IMR-90 (cell line): ENCODE measurements around the gene CREB5. TPM values are rescaled to one million over a fixed set of nuclear protein-coding genes. Genes with fewer than 3 reads are reported as not detected.

Experiments
- ATAC-seq: fragments of 200-7000 bp; cut with Tn5 transposase; 2 replicates; pipeline ENCODE4 v1.9.1; 2020; ENCODE audit warnings: low read depth, mild to moderate bottlenecking, moderate library complexity
- BruUV-seq: library from RNA; stranded (reverse); fragments of 400-500 nt; replicated peaks from 2 replicates; lab custom pipeline; 2021; lab: Mats Ljungman, UMichigan
- CTCF ChIA-PET: fragments of 300-600 bp; formaldehyde crosslinking; extraction: SDS; loops from one replicate; lab custom pipeline; 2021; ENCODE audit warnings: antibody characterized with exemption; lab: Yijun Ruan, JAX
- POLR2A ChIA-PET: fragments of 300-600 bp; sonication (Branson Sonifier 250); formaldehyde crosslinking; loops from one replicate; lab custom pipeline; 2022; ENCODE audit warnings: antibody characterized with exemption; ENCODE audit not compliant: unreplicated experiment; lab: Charles Lee
- DNase-seq: peaks from one replicate; pipeline ENCODE4 v3.0.0; 2013
- H2AFZ ChIP-seq: replicated peaks from 2 replicates; pipeline ENCODE3; 2013; ENCODE audit warnings: low read length, mild to moderate bottlenecking; ENCODE audit not compliant: poor library complexity
- H2AK5ac ChIP-seq: 2 replicates; pipeline ENCODE4 v1.6.1; 2013; ENCODE audit warnings: low read depth, low read length, inconsistent platforms
- H2AK9ac ChIP-seq: replicated peaks from 2 replicates; pipeline ENCODE3; 2013; ENCODE audit warnings: mild to moderate bottlenecking, low read depth, low read length, moderate library complexity; ENCODE audit not compliant: poor library complexity
- H2BK120ac ChIP-seq: 2 replicates; pipeline ENCODE4 v1.6.1; 2013; ENCODE audit warnings: low read depth, low read length, inconsistent platforms
- H2BK15ac ChIP-seq: 3 replicates; pipeline ENCODE4 v1.6.1; 2013; ENCODE audit warnings: low read depth, low read length, inconsistent platforms
- H2BK20ac ChIP-seq: 2 replicates; pipeline ENCODE4 v1.6.1; 2013; ENCODE audit warnings: low read depth, mild to moderate bottlenecking, inconsistent platforms, low read length, moderate library complexity
- H2BK5ac ChIP-seq: 2 replicates; pipeline ENCODE4 v1.6.1; 2013; ENCODE audit warnings: mild to moderate bottlenecking, low read depth, low read length, inconsistent platforms; ENCODE audit not compliant: poor library complexity, severe bottlenecking
- H3K14ac ChIP-seq: replicated peaks from 2 replicates; pipeline ENCODE4 v1.6.1; 2013; ENCODE audit warnings: low read depth, low read length, inconsistent platforms
- H3K18ac ChIP-seq: 2 replicates; pipeline ENCODE4 v1.6.1; 2013; ENCODE audit warnings: low read depth, low read length, control low read depth
- H3K23ac ChIP-seq: 2 replicates; pipeline ENCODE4 v1.6.1; 2013; ENCODE audit warnings: low read depth, low read length, inconsistent platforms
- H3K27ac ChIP-seq: 2 replicates; pipeline ENCODE4 v1.5.1; 2013; ENCODE audit warnings: mild to moderate bottlenecking, control low read depth, low read length; ENCODE audit not compliant: insufficient read depth
- H3K27me3 ChIP-seq: 2 replicates; pipeline ENCODE4 v1.6.1; 2013; ENCODE audit warnings: low read length; ENCODE audit not compliant: control insufficient read depth, insufficient read depth
- H3K36me3 ChIP-seq: 2 replicates; pipeline ENCODE4 v1.6.1; 2013; ENCODE audit warnings: low read length, mixed read lengths; ENCODE audit not compliant: control insufficient read depth, insufficient read depth
- H3K4ac ChIP-seq: 2 replicates; pipeline ENCODE4 v1.6.1; 2013; ENCODE audit warnings: low read depth, low read length, inconsistent platforms
- H3K4me1 ChIP-seq: 2 replicates; pipeline ENCODE4 v1.6.1; 2013; ENCODE audit warnings: low read length, mixed read lengths; ENCODE audit not compliant: control insufficient read depth, insufficient read depth
- H3K4me2 ChIP-seq: 2 replicates; pipeline ENCODE4 v1.6.1; 2013; ENCODE audit warnings: low read depth, mild to moderate bottlenecking, control low read depth, low read length, moderate library complexity
- H3K4me3 ChIP-seq: 2 replicates; pipeline ENCODE4 v1.5.1; 2013; ENCODE audit warnings: low read depth, mild to moderate bottlenecking, control low read depth, low read length, moderate library complexity; ENCODE audit not compliant: insufficient read depth
- H3K56ac ChIP-seq: 2 replicates; pipeline ENCODE4 v1.6.1; 2013; ENCODE audit warnings: low read length, inconsistent platforms; ENCODE audit not compliant: insufficient read depth; ENCODE audit errors: extremely low read depth
- H3K79me1 ChIP-seq, 2 experiments: 2 replicates each; pipeline ENCODE4 v1.6.1; 2013; ENCODE audit warnings: low read length in 2 of 2, inconsistent platforms in 1 of 2, low read depth in 1 of 2
- H3K9ac ChIP-seq: 2 replicates; pipeline ENCODE4 v1.6.1; 2013; ENCODE audit warnings: low read depth, low read length, control low read depth
- H3K9me1 ChIP-seq: 2 replicates; pipeline ENCODE4 v1.6.1; 2013; ENCODE audit warnings: low read length, inconsistent platforms; ENCODE audit not compliant: insufficient read depth
- H3K9me3 ChIP-seq: 2 replicates; pipeline ENCODE4 v1.6.1; 2013; ENCODE audit warnings: low read length; ENCODE audit not compliant: control insufficient read depth, insufficient read depth
- H4K20me1 ChIP-seq: 2 replicates; pipeline ENCODE4 v1.6.1; 2013; ENCODE audit warnings: low read length, inconsistent platforms; ENCODE audit not compliant: insufficient read depth
- H4K5ac ChIP-seq: 2 replicates; pipeline ENCODE4 v1.6.1; 2013; ENCODE audit warnings: mild to moderate bottlenecking, low read depth, low read length, control low read depth
- H4K8ac ChIP-seq, 2 experiments: 2 replicates each; pipeline ENCODE4 v1.6.1; 2013; ENCODE audit warnings: low read depth in 2 of 2, low read length in 2 of 2, control low read depth in 1 of 2, inconsistent platforms in 1 of 2
- H4K91ac ChIP-seq: 2 replicates; pipeline ENCODE4 v1.6.1; 2013; ENCODE audit warnings: low read depth, low read length, inconsistent platforms; ENCODE audit not compliant: insufficient read depth
- BHLHE40 ChIP-seq: fragments of 150-350 bp; IDR thresholded peaks from 2 replicates; pipeline ENCODE4 v1.6.1; 2016; ENCODE audit warnings: mild to moderate bottlenecking, low read depth, low read length
- CEBPB ChIP-seq: IDR thresholded peaks from 2 replicates; pipeline ENCODE4 v1.6.1; 2012; ENCODE audit warnings: low read depth, low read length, improper control_type of control experiment
- CHD1 ChIP-seq: IDR thresholded peaks from 2 replicates; pipeline ENCODE4 v1.6.1; 2012; ENCODE audit warnings: low read depth, low read length, improper control_type of control experiment
- CTCF ChIP-seq: conservative IDR thresholded peaks from 2 replicates; pipeline ENCODE4 v1.5.1; 2012; ENCODE audit warnings: mild to moderate bottlenecking, low read depth, low read length, improper control_type of control experiment
- ELK1 ChIP-seq: fragments of 150-350 bp; IDR thresholded peaks from 2 replicates; pipeline ENCODE4 v1.6.1; 2016; ENCODE audit warnings: low read depth, mild to moderate bottlenecking, low read length, moderate library complexity, borderline replicate concordance
- FOS ChIP-seq: fragments of 150-350 bp; IDR thresholded peaks from 2 replicates; pipeline ENCODE4 v1.6.1; 2016; ENCODE audit warnings: low read depth, low read length
- MAFK ChIP-seq: IDR thresholded peaks from 2 replicates; pipeline ENCODE4 v1.6.1; 2012; ENCODE audit warnings: low read depth, low read length, improper control_type of control experiment
- MAZ ChIP-seq: IDR thresholded peaks from 2 replicates; pipeline ENCODE4 v1.6.1; 2012; ENCODE audit warnings: low read depth, mild to moderate bottlenecking, low read length, improper control_type of control experiment, moderate library complexity, borderline replicate concordance
- MXI1 ChIP-seq: IDR thresholded peaks from 2 replicates; pipeline ENCODE4 v1.6.1; 2012; ENCODE audit warnings: low read depth, mild to moderate bottlenecking, low read length, moderate library complexity, borderline replicate concordance
- NFE2L2 ChIP-seq: fragments of 150-350 bp; IDR thresholded peaks from 2 replicates; pipeline ENCODE4 v1.6.1; 2016; ENCODE audit warnings: low read depth, mild to moderate bottlenecking, low read length
- POLR2A ChIP-seq: IDR thresholded peaks from 2 replicates; pipeline ENCODE4 v1.6.1; 2012; ENCODE audit warnings: mild to moderate bottlenecking, low read depth, low read length
- RAD21 ChIP-seq: IDR thresholded peaks from 2 replicates; pipeline ENCODE4 v1.6.1; 2012; ENCODE audit warnings: low read length, improper control_type of control experiment
- RCOR1 ChIP-seq: IDR thresholded peaks from 2 replicates; pipeline ENCODE4 v1.6.1; 2012; ENCODE audit warnings: mild to moderate bottlenecking, low read length, improper control_type of control experiment; ENCODE audit not compliant: insufficient replicate concordance
- RFX5 ChIP-seq: IDR thresholded peaks from 2 replicates; pipeline ENCODE4 v1.8.0; 2012; ENCODE audit warnings: low read depth, mild to moderate bottlenecking, low read length, moderate library complexity
- SMC3 ChIP-seq: fragments of 150-350 bp; IDR thresholded peaks from 2 replicates; pipeline ENCODE4 v1.6.1; 2016; ENCODE audit warnings: low read depth, mild to moderate bottlenecking, antibody characterized with exemption, low read length, moderate library complexity
- USF2 ChIP-seq: fragments of 150-350 bp; IDR thresholded peaks from 2 replicates; pipeline ENCODE4 v1.6.1; 2017; ENCODE audit warnings: mild to moderate bottlenecking, antibody characterized with exemption, low read length, low read depth
- WGBS, 2 experiments: methylation state at CpG; one replicate each; pipeline versions ENCODE4 v1.1.5 to v1.1.7; 2013; ENCODE audit warnings: missing lambda C conversion rate in 2 of 2; ENCODE audit not compliant: insufficient read length in 1 of 2; ENCODE audit errors: extremely low coverage in 2 of 2; 5-methylcytosine and 5-hydroxymethylcytosine counted together
- dilution Hi-C: fragments of 300-500 bp; cut with HindIII; formaldehyde crosslinking; loops from one replicate; pipeline ENCODE4 v1.14.3; 2018; ENCODE audit warnings: low sequenced_read_pairs; ENCODE audit not compliant: unreplicated experiment
- in situ Hi-C: fragments of 300-500 bp; cut with MboI; formaldehyde crosslinking; loops from 3 replicates; pipeline ENCODE4 v1.14.3; 2019; ENCODE audit warnings: low sequenced_read_pairs, inconsistent platforms, mixed read lengths
- intact Hi-C: fragments of 100-400 bp; cut with micrococcal nuclease; formaldehyde crosslinking; loops from 2 replicates; pipeline ENCODE4 v1.10.0; 2022
- polyA plus RNA-seq, 3 experiments: library from polyadenylated mRNA; depleted of rRNA; stranded (reverse); fragments of >200 nt; gene quantifications; 2 replicates each; pipeline ENCODE4 v1.2.3, GENCODE V29; 2012; ENCODE audit warnings: low replicate concordance in 1 of 3
- total RNA-seq: library from RNA; depleted of rRNA; stranded (reverse); fragments of >200 nt; gene quantifications from 2 replicates; pipeline ENCODE4 v1.2.3, GENCODE V29; 2012

The CREB5 gene
- total and polyA plus RNA-seq, 2 of the 4 experiments (the other 2 are of a cell fraction) = 7.3 to 13.1 TPM

GRCh38 chr7:28654110-28654509, 241.8 kb downstream of the CREB5 start:
- H2BK5ac ChIP-seq = no peak overlapping the region
- no peak for ATAC-seq
- intact Hi-C loops (no loop called here), in situ Hi-C loops (no loop called here), dilution Hi-C loops (no loop called here)
- H3K79me1 ChIP-seq = no peaks in the 10 kb centered on the region
- H3K14ac ChIP-seq = no peak overlapping the region
- no peak overlapping the region for H2BK15ac ChIP-seq
- no peak overlapping the region for H2AK9ac ChIP-seq
- no peak overlapping the region for H4K91ac ChIP-seq
- H3K56ac ChIP-seq = no peak overlapping the region
- no peaks in the 10 kb centered on the region for H3K36me3 ChIP-seq
- no peak overlapping the region for H3K18ac ChIP-seq
- H2BK120ac ChIP-seq = no peak overlapping the region
- POLR2A ChIA-PET = interaction anchor here (0.5 kb wide), 1 partner anchor 77 kb away, joined by 3 read pairs; no protein-coding TSS in a partner anchor
- no peak for TF ChIP-seq POLR2A
- no peak for TF ChIP-seq RCOR1
- TF ChIP-seq MAZ = no peak
- no peak for TF ChIP-seq MXI1
- TF ChIP-seq CTCF = no peak
- TF ChIP-seq CHD1 = no peak
- TF ChIP-seq RFX5 = no peak
- TF ChIP-seq SMC3 = no peak
- no peak for TF ChIP-seq NFE2L2
- TF ChIP-seq RAD21 = no peak
- TF ChIP-seq FOS = no peak
- no peak for TF ChIP-seq MAFK
- no peak for TF ChIP-seq CEBPB
- TF ChIP-seq USF2 = no peak
- TF ChIP-seq ELK1 = no peak
- TF ChIP-seq BHLHE40 = no peak
- H2AFZ ChIP-seq = no peak overlapping the region
- no peak for DNase-seq
- no peaks in the 10 kb centered on the region; the same call in 1 of the 2 replicates for H3K9me3 ChIP-seq
- no peaks in the 10 kb centered on the region for H3K4me1 ChIP-seq
- H3K4me3 ChIP-seq = no peak overlapping the region
- no peak overlapping the region for H3K4ac ChIP-seq
- no peak overlapping the region for H3K27ac ChIP-seq
- no peak overlapping the region for H3K23ac ChIP-seq
- 80% methylated on average over 3 of the region's 6 CpGs; no CpG with 5 or more reads in 1 of the 2 experiments for WGBS, 2 experiments
- H2AK5ac ChIP-seq = no peak overlapping the region
- CTCF ChIA-PET = no interaction called here
- no peak overlapping the region for H4K5ac ChIP-seq
- H3K9me1 ChIP-seq = no peaks in the 10 kb centered on the region
- H2BK20ac ChIP-seq = no peak overlapping the region
- no peak overlapping the region for H3K9ac ChIP-seq
- no peak overlapping the region for H3K4me2 ChIP-seq
- no peak overlapping the region for H4K8ac ChIP-seq
- H3K27me3 ChIP-seq = no peaks in the 10 kb centered on the region; the same call in 1 of the 2 replicates
- no TSS peak for BruUV-seq
- no peaks in the 10 kb centered on the region for H4K20me1 ChIP-seq
